Measurements from ENCODE around the gene GPC5.

GRCh38 chr13:92781965-92782690, 1383.7 kb downstream of the GPC5 start:
- TF ChIP-seq, protein P1, sequence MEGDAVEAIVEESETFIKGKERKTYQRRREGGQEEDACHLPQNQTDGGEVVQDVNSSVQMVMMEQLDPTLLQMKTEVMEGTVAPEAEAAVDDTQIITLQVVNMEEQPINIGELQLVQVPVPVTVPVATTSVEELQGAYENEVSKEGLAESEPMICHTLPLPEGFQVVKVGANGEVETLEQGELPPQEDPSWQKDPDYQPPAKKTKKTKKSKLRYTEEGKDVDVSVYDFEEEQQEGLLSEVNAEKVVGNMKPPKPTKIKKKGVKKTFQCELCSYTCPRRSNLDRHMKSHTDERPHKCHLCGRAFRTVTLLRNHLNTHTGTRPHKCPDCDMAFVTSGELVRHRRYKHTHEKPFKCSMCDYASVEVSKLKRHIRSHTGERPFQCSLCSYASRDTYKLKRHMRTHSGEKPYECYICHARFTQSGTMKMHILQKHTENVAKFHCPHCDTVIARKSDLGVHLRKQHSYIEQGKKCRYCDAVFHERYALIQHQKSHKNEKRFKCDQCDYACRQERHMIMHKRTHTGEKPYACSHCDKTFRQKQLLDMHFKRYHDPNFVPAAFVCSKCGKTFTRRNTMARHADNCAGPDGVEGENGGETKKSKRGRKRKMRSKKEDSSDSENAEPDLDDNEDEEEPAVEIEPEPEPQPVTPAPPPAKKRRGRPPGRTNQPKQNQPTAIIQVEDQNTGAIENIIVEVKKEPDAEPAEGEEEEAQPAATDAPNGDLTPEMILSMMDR (IDR thresholded peaks at IDR 0.05; ENCODE audit: low read depth, low read length, missing input control): no peak
- TF ChIP-seq FOXA1 (IDR thresholded peaks at IDR 0.05): no peak
- TF ChIP-seq RAD21 (IDR thresholded peaks at IDR 0.05): no peak
- TF ChIP-seq ZBTB33 (IDR thresholded peaks at IDR 0.05): no peak
